Lower leg skin (tissue), 4 donors: ENCODE results near the gene CLDN1. TPM values are rescaled to one million over a fixed set of nuclear protein-coding genes. Genes with fewer than 3 reads are reported as not detected.

Source experiments
- DNase-seq, 2 donors: peaks; one replicate each; pipeline ENCODE4 v3.0.0-alpha.2; 2019; ENCODE audit warnings: low spot score in 2 of 2
- H3K4me3 ChIP-seq: fragments of 200-600 bp; sonication (generic); 2 replicates; pipeline ENCODE4 v1.5.1; 2017; ENCODE audit warnings: mild to moderate bottlenecking, low read depth; ENCODE audit not compliant: poor library complexity, severe bottlenecking
- CTCF ChIP-seq, 3 donors: fragments of 450-650 bp; IDR thresholded peaks; one replicate each; pipeline ENCODE4 v1.5.1; 2016; ENCODE audit warnings: antibody characterized with exemption in 3 of 3, mild to moderate bottlenecking in 3 of 3, moderate library complexity in 2 of 3
- POLR2A ChIP-seq, 2 donors: fragments of 450-650 bp; IDR thresholded peaks; one replicate each; pipeline ENCODE4 v1.6.1; 2016 to 2017; ENCODE audit warnings: antibody characterized with exemption in 2 of 2, mild to moderate bottlenecking in 1 of 2, moderate library complexity in 1 of 2
- WGBS, 2 donors: methylation state at CpG; one replicate each; pipeline ENCODE4 v1.1.5; 2018; 5-methylcytosine and 5-hydroxymethylcytosine counted together
- intact Hi-C: fragments of 100-400 bp; cut with DNase I; formaldehyde crosslinking; loops from one replicate; pipeline ENCODE4 v1.15.0; 2023; ENCODE audit warnings: low total_unique reads
- total RNA-seq, 4 donors: library from RNA; depleted of rRNA; stranded (reverse); fragments of >200 nt; gene quantifications; one replicate each; pipeline ENCODE4 v1.1.0, GENCODE V29; 2016

The CLDN1 gene
- total RNA-seq, 4 donors from 2014 or later, result 452 to 1,148 (median 544) TPM

- H3K4me3 ChIP-seq, result no peak overlapping the region
- intact Hi-C loops, result loop anchor here (5.0 to 10.0 kb wide), 2 partner anchors 98 to 355 kb away; no protein-coding TSS in a partner anchor
- DNase-seq, result no peak
- TF ChIP-seq POLR2A (IDR thresholded peaks at IDR 0.05) (no peak), CTCF (IDR thresholded peaks at IDR 0.05) (no peak)
- 5 to 11% methylated on average over 12 of the region's 12 CpGs for WGBS, 2 donors
Observed at GRCh38 chr3:190322604-190323245, 479 bp upstream of the CLDN1 start.

DNA sequence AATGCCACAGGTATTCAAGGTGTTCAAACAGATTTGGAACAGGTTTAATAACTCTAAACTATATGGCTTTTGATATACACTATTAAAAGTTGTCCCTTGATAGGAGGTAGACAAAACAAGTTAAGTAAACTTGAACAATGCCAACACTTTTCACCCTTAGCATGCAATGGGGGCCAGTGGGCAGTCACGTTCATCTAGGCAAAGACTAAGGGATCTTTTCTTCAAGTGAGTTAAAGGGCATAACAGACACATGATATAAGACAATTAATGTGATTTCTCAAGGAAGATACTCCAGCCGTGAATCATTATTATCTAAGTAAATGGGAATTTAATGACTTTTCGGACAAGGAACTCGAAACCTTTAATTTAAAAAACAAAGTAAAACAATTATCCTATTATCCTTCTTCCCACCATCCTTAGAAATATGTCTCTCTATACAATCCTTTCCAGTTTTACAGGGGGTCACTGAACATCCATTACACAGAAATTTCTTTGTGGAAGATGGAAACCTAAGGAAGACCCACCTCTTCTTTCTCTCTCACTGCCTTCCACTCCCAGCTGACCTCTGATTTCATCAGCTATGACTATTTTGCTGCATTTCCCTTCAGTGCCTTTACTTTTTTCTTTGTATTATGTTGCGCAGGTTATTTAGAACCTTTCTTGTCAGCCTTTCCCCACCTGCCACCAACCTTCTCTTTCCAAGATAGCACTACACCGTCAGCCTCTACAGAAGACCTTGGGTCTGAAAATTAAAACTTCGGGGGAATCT lies 1.5 kb downstream of the CLDN1 start:
- TF ChIP-seq POLR2A (IDR thresholded peaks at IDR 0.05), result no peak
- TF ChIP-seq CTCF (IDR thresholded peaks at IDR 0.05), result no peak
- DNase-seq, result no peak
- intact Hi-C loops, result loop anchor here (5.0 to 10.0 kb wide), 2 partner anchors 96 to 353 kb away; no protein-coding TSS in a partner anchor
- H3K4me3 ChIP-seq, result peak overlapping the region; percentile 19
- WGBS, 2 donors, result 61 to 64% methylated on average over 7 of the region's 7 CpGs

DNA sequence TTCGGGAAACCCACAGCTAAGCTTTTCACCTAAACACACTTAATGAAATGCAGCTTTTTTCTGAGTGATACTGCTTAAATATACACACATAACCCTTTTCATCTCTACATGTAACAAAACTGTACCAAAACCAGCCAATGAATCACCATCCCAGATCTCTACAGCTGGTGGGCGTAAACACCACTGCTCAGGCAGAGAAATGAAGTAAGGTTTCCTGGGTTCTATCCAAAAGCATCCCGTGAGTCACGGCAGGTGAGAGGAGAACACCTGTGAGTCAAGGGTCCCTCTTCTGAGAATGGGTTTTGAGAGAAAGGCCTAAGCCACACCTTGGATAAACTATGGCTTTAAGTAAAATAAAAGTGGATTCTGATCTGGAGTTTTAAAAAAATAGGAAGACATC lies 2.6 kb downstream of the CLDN1 start:
- no peak overlapping the region for H3K4me3 ChIP-seq
- no peak for DNase-seq
- TF ChIP-seq POLR2A (IDR thresholded peaks at IDR 0.05) (no peak), CTCF (IDR thresholded peaks at IDR 0.05) (no peak)
- WGBS, 2 donors, result 42 to 46% methylated on average over 4 of the region's 4 CpGs
- intact Hi-C loops, result loop anchor here (5.0 to 10.0 kb wide), 2 partner anchors 95 to 352 kb away; no protein-coding TSS in a partner anchor

DNA sequence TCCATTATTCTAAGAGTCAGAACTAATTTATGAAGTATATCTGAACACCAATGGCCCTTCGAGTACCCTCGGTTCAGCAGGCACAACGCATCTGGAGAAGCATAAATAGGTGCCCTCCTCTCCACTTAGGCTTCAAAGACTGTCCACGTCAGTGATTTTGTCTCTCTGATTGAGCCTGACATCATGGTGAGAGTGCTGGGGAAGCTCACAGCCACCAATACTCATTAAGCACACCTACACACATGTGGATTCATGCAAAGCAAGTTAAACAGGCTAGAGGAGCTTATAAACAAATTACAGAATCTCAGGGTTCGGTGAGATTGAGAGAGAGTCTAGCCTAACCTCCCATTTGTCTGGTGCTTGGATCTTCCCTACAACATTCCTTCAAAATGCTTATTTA lies 3.6 kb downstream of the CLDN1 start:
- intact Hi-C loops, result no loop called here
- no peak for TF ChIP-seq CTCF (IDR thresholded peaks at IDR 0.05)
- WGBS, 2 donors, result 52 to 58% methylated on average over 5 of the region's 5 CpGs
- H3K4me3 ChIP-seq, result no peak overlapping the region
- DNase-seq, result no peak

- TF ChIP-seq CTCF (IDR thresholded peaks at IDR 0.05) (no peak), POLR2A (IDR thresholded peaks at IDR 0.05) (no peak)
- no peak for DNase-seq
- H3K4me3 ChIP-seq, result no peak overlapping the region
- intact Hi-C loops, result no loop called here
- WGBS, 2 donors, result 44 to 58% methylated on average over 1 of the region's 1 CpG
Observed at GRCh38 chr3:190314741-190315140, 7.5 kb downstream of the CLDN1 start.
